ENCODE results near the gene ORM2.

ORM2 gene

DNA sequence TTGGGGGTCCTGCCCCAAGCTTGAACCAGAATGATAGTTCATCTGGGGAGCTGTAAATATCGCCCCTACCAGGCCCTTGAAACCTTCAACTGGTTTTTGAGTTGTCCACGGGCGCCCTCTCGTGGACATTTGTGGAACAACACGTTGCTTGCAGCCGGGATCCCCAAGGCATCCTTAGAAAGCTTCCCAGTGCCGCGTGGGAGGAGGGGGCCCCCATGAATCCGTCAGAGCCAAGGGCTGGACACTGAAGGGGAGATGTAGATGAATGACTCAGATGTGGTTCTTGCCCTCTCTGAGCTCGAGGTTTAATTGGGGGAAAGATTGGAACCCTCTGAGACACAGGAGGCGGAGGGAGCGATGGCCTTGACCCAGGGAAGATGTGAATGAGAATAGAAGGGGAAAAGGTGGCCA is 38.6 kb upstream of the ORM2 start:
- Histone ChIP-seq H3K4me1 (ENCODE audit: control insufficient read depth, low read length) (no peaks in the 10 kb centered on the region), H3K4me2 (ENCODE audit: low read length) (no peak overlapping the region), H3K9me2 (replicated peaks; ENCODE audit: control insufficient read depth, low read length) (no peaks in the 10 kb centered on the region), H3K79me2 (ENCODE audit: control insufficient read depth, low read length) (no peaks in the 10 kb centered on the region), H3K36me3 (ENCODE audit: control insufficient read depth, low read length) (peaks cover 21% of the 10 kb centered on the region), H4K20me1 (ENCODE audit: control insufficient read depth, insufficient read depth, low read depth, low read length) (no peaks in the 10 kb centered on the region), H3K9me3 (ENCODE audit: control insufficient read depth, insufficient read depth, low read length) (peaks cover 8% of the 10 kb centered on the region; the same call in 1 of the 2 replicates), H3K27ac (ENCODE audit: low read depth, low read length) (no peak overlapping the region), H3K4me3 (ENCODE audit: low read length) (no peak overlapping the region), H3F3A (ENCODE audit: control insufficient read depth, insufficient read depth) (no peaks in the 10 kb centered on the region), H3K27me3 (ENCODE audit: control insufficient read depth, low read length) (no peaks in the 10 kb centered on the region)
- no peak for TF ChIP-seq EZH2phosphoT487 (IDR thresholded peaks at IDR 0.05; ENCODE audit: borderline replicate concordance, low read length)
- TF ChIP-seq, protein P1, sequence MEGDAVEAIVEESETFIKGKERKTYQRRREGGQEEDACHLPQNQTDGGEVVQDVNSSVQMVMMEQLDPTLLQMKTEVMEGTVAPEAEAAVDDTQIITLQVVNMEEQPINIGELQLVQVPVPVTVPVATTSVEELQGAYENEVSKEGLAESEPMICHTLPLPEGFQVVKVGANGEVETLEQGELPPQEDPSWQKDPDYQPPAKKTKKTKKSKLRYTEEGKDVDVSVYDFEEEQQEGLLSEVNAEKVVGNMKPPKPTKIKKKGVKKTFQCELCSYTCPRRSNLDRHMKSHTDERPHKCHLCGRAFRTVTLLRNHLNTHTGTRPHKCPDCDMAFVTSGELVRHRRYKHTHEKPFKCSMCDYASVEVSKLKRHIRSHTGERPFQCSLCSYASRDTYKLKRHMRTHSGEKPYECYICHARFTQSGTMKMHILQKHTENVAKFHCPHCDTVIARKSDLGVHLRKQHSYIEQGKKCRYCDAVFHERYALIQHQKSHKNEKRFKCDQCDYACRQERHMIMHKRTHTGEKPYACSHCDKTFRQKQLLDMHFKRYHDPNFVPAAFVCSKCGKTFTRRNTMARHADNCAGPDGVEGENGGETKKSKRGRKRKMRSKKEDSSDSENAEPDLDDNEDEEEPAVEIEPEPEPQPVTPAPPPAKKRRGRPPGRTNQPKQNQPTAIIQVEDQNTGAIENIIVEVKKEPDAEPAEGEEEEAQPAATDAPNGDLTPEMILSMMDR (IDR thresholded peaks at IDR 0.05; ENCODE audit: low read depth, low read length, poor library complexity, severe bottlenecking) = peak; percentile 91

DNA sequence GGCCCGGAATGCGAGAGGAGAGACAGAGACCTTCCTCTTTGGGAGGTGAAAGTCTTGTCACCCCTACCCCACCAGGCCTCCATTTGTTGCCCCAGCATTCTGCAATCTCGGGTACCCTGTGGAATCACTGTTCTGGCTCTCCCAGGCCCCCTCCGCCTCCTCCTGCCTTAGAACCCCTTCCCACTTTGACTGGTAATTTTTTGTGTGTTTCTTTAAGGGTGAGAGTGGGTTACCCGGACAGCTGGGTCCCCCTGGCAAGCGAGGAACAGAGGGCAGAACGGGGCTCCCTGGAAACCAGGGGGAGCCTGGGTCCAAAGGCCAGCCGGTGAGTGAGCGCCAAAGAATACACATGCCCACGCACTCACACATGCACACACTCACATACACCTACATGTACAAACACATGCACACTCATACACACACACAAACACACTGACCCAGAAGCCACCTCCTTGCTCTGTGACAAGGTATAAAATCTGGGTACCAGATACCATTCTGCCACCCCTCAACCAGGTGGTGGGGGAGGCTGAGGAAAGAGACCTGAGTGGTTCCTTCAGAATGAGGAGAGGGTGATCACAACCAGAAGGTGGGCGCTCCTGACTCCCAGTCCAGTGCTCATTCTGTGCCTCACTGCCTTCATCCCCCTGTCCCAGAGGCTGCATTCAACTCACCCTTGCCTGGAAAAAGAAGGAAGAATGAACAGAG is 37.6 kb upstream of the ORM2 start:
- Histone ChIP-seq H3K4me3 (ENCODE audit: low read length) (no peak overlapping the region), H3K79me2 (ENCODE audit: control insufficient read depth, low read length) (no peaks in the 10 kb centered on the region), H3K27ac (ENCODE audit: low read depth, low read length) (no peak overlapping the region), H3F3A (ENCODE audit: control insufficient read depth, insufficient read depth) (no peaks in the 10 kb centered on the region), H4K20me1 (ENCODE audit: control insufficient read depth, insufficient read depth, low read depth, low read length) (no peaks in the 10 kb centered on the region), H3K27me3 (ENCODE audit: control insufficient read depth, low read length) (no peaks in the 10 kb centered on the region), H3K9me3 (ENCODE audit: control insufficient read depth, insufficient read depth, low read length) (peaks cover 8% of the 10 kb centered on the region; the same call in 1 of the 2 replicates), H3K9me2 (replicated peaks; ENCODE audit: control insufficient read depth, low read length) (no peaks in the 10 kb centered on the region), H3K4me1 (ENCODE audit: control insufficient read depth, low read length) (no peaks in the 10 kb centered on the region), H3K4me2 (ENCODE audit: low read length) (no peak overlapping the region), H3K36me3 (ENCODE audit: control insufficient read depth, low read length) (peaks cover 21% of the 10 kb centered on the region)
- TF ChIP-seq, protein P1 (IDR thresholded peaks at IDR 0.05; ENCODE audit: low read depth, low read length, poor library complexity, severe bottlenecking) = no peak
- TF ChIP-seq EZH2phosphoT487 (IDR thresholded peaks at IDR 0.05; ENCODE audit: borderline replicate concordance, low read length) = no peak

DNA sequence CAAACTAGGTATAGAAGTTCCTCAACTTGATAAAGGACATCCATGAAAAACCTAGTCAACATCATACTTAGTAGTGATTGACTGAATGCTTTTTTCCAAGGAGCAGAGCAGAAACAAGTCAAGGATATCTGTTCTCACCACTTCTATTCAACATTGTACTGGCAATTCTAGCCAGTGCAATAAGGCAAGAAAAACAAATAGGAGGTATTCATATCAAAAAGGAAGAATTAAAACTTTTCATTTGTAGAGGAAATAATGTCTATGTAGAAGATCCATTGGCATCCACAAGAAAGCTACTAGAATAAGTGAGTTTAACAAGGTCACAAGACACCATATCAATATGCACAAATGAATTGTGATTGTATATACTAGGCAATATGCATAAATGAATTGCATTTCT is 35.0 kb upstream of the ORM2 start:
- no peak overlapping the region for H3K4me3 ChIP-seq (ENCODE audit: low read length)
- H3F3A ChIP-seq (ENCODE audit: control insufficient read depth, insufficient read depth) = no peaks in the 10 kb centered on the region; the same call in 1 of the 2 replicates
- no peaks in the 10 kb centered on the region for H3K79me2 ChIP-seq (ENCODE audit: control insufficient read depth, low read length)
- H3K36me3 ChIP-seq (ENCODE audit: control insufficient read depth, low read length) = peaks cover 21% of the 10 kb centered on the region
- no peak overlapping the region for H3K4me2 ChIP-seq (ENCODE audit: low read length)
- H3K9me2 ChIP-seq (replicated peaks; ENCODE audit: control insufficient read depth, low read length) = no peaks in the 10 kb centered on the region
- H3K9me3 ChIP-seq (ENCODE audit: control insufficient read depth, insufficient read depth, low read length) = peaks cover 8% of the 10 kb centered on the region; the same call in 1 of the 2 replicates
- no peak overlapping the region for H3K27ac ChIP-seq (ENCODE audit: low read depth, low read length)
- no peak for TF ChIP-seq EZH2phosphoT487 (IDR thresholded peaks at IDR 0.05; ENCODE audit: borderline replicate concordance, low read length)
- TF ChIP-seq, protein P1 (IDR thresholded peaks at IDR 0.05; ENCODE audit: low read depth, low read length, poor library complexity, severe bottlenecking) = no peak
- H4K20me1 ChIP-seq (ENCODE audit: control insufficient read depth, insufficient read depth, low read depth, low read length) = no peaks in the 10 kb centered on the region
- H3K27me3 ChIP-seq (ENCODE audit: control insufficient read depth, low read length) = no peaks in the 10 kb centered on the region
- H3K4me1 ChIP-seq (ENCODE audit: control insufficient read depth, low read length) = no peaks in the 10 kb centered on the region

All from DOHH2 (cell line).